Neural progenitor cell (in vitro differentiated cells): Measurements from ENCODE around the gene SMAD7. TPM values are rescaled to one million over a fixed set of nuclear protein-coding genes. Genes with fewer than 3 reads are reported as not detected.

Experiments
- DNase-seq: peaks from one replicate; pipeline ENCODE4 v3.0.0-alpha.2; 2016; ENCODE audit warnings: low spot score
- H2AFZ ChIP-seq: fragments of 200-600 bp; sonication (generic); replicated peaks from 2 replicates; pipeline ENCODE4 v1.6.1; 2016; ENCODE audit warnings: antibody characterized with exemption
- H3F3A ChIP-seq: fragments of 200-600 bp; sonication (generic); 2 replicates; pipeline ENCODE4 v1.6.1; 2016; ENCODE audit warnings: antibody characterized with exemption, low read depth
- H3K27ac ChIP-seq: fragments of 200-600 bp; sonication (generic); 2 replicates; pipeline ENCODE4 v1.5.1; 2016; ENCODE audit warnings: mild to moderate bottlenecking
- H3K27me3 ChIP-seq: fragments of 200-600 bp; sonication (generic); 2 replicates; pipeline ENCODE4 v1.6.1; 2016; ENCODE audit warnings: mild to moderate bottlenecking, moderate library complexity
- H3K36me3 ChIP-seq: fragments of 200-600 bp; sonication (generic); 2 replicates; pipeline ENCODE4 v1.5.1; 2016
- H3K4me1 ChIP-seq: fragments of 200-600 bp; sonication (generic); 2 replicates; pipeline ENCODE4 v1.6.1; 2016; ENCODE audit warnings: mixed run types
- H3K4me2 ChIP-seq: fragments of 200-600 bp; sonication (generic); 2 replicates; pipeline ENCODE4 v1.6.1; 2016
- H3K4me3 ChIP-seq: fragments of 200-600 bp; sonication (generic); 2 replicates; pipeline ENCODE4 v1.5.1; 2016
- H3K79me2 ChIP-seq: fragments of 200-600 bp; sonication (generic); 2 replicates; pipeline ENCODE4 v1.6.1; 2016; ENCODE audit warnings: low read depth
- H3K9ac ChIP-seq: fragments of 200-600 bp; sonication (generic); 2 replicates; pipeline ENCODE4 v1.6.1; 2016
- H3K9me3 ChIP-seq: fragments of 200-600 bp; sonication (generic); 2 replicates; pipeline ENCODE4 v1.5.1; 2016; ENCODE audit warnings: low read depth
- H4K20me1 ChIP-seq: fragments of 200-600 bp; sonication (generic); 2 replicates; pipeline ENCODE4 v1.6.1; 2016; ENCODE audit warnings: low read depth
- H3K27ac Mint-ChIP-seq: 3 replicates; pipeline ENCODE4 v1.8.0; 2021; ENCODE audit warnings: mixed read lengths
- H3K27me3 Mint-ChIP-seq: 2 replicates; pipeline ENCODE4 v1.8.0; 2022; ENCODE audit warnings: low read depth, mild to moderate bottlenecking, inconsistent platforms, moderate library complexity, mixed read lengths; ENCODE audit not compliant: insufficient read depth
- H3K36me3 Mint-ChIP-seq: 3 replicates; pipeline ENCODE4 v1.8.0; 2021; ENCODE audit warnings: mixed read lengths
- H3K4me1 Mint-ChIP-seq: 3 replicates; pipeline ENCODE4 v1.8.0; 2021; ENCODE audit warnings: mixed read lengths
- H3K4me3 Mint-ChIP-seq: 3 replicates; pipeline ENCODE4 v1.8.0; 2021; ENCODE audit warnings: mild to moderate bottlenecking, moderate library complexity, mixed read lengths
- H3K9me3 Mint-ChIP-seq: 3 replicates; pipeline ENCODE4 v1.8.0; 2020; ENCODE audit warnings: mixed read lengths
- CTCF ChIP-seq: fragments of 200-600 bp; sonication (generic); IDR thresholded peaks from 2 replicates; pipeline ENCODE4 v1.5.1; 2017; ENCODE audit warnings: antibody characterized with exemption, mild to moderate bottlenecking
- EZH2 ChIP-seq: fragments of 200-600 bp; sonication (generic); IDR thresholded peaks from 2 replicates; pipeline ENCODE4 v1.6.1; 2017; ENCODE audit warnings: antibody characterized with exemption, mild to moderate bottlenecking, moderate library complexity
- EZH2phosphoT487 ChIP-seq: fragments of 200-600 bp; sonication (generic); IDR thresholded peaks from 2 replicates; pipeline ENCODE4 v1.6.1; 2017; ENCODE audit warnings: antibody characterized with exemption
- total RNA-seq: library from RNA; depleted of rRNA; stranded (reverse); fragments of >200 nt; gene quantifications from 2 replicates; pipeline ENCODE4 v1.2.3, GENCODE V29; 2015; ENCODE audit warnings: low replicate concordance

SMAD7 gene
- total RNA-seq, 1 donor from 2014 or later, result 1.1 TPM

- Histone ChIP-seq H3K27ac (no peak overlapping the region), H4K20me1 (no peaks in the 10 kb centered on the region), H3K4me2 (no peak overlapping the region), H3K27me3 (no peaks in the 10 kb centered on the region), H3F3A (no peaks in the 10 kb centered on the region), H3K9ac (no peak overlapping the region), H3K36me3 (no peaks in the 10 kb centered on the region), H3K4me1 (no peaks in the 10 kb centered on the region), H3K79me2 (no peaks in the 10 kb centered on the region), H3K4me3 (no peak overlapping the region), H3K9me3 (no peaks in the 10 kb centered on the region), H2AFZ (no peak overlapping the region)
- Mint-ChIP-seq H3K4me1 (peaks cover 9% of the 10 kb centered on the region), H3K4me3 (no peak overlapping the region), H3K36me3 (no peaks in the 10 kb centered on the region), H3K27me3 (peaks cover 13% of the 10 kb centered on the region), H3K27ac (no peak overlapping the region), H3K9me3 (peaks cover 20% of the 10 kb centered on the region)
- no peak for TF ChIP-seq EZH2
- no peak for TF ChIP-seq CTCF
- TF ChIP-seq EZH2phosphoT487, result no peak
- DNase-seq, result no peak
Measured at GRCh38 chr18:48904091-48904490, 46.7 kb downstream of the SMAD7 start.

DNA sequence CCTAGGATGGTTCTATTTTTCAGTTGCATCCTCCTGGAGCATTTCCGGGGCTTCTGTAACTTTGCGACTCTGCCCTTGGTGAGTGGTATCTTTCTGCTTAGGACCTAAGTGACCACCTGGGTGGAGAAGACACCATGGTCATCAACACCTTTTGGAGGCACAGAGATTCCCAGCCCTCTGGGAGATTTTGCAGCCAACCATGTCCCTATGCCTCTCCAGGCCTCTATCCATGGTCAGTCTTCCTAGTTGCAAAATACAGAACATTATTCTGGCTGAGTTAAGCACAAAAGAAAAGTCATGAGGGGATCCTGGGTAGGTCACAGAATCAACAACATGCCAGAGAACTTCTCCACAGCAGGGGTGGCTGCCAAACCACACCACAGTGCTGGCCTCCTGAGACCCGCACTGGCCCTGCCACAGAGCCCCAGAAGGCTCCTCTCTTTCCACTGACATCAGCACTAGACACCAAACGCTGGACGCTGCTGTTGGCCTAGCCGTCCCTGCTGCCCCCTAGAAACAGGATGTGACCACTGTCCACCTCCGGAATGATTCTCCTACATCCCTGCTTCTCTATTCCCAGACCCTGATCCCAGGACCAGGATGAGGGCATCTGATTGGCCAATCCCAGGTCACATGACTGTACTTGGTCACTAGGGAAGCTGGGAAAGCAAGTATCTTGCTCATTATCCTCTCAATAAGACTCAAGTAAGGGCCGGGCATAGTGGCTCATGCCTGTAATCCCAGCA lies 47.7 kb downstream of the SMAD7 start:
- Mint-ChIP-seq H3K4me1 (peaks cover 9% of the 10 kb centered on the region), H3K9me3 (peaks cover 22% of the 10 kb centered on the region), H3K4me3 (no peak overlapping the region), H3K27me3 (peaks cover 14% of the 10 kb centered on the region), H3K36me3 (no peaks in the 10 kb centered on the region), H3K27ac (peak overlapping the region; percentile 43)
- Histone ChIP-seq H3K9me3 (no peaks in the 10 kb centered on the region), H4K20me1 (no peaks in the 10 kb centered on the region), H3K4me1 (no peaks in the 10 kb centered on the region), H3K4me2 (no peak overlapping the region), H2AFZ (no peak overlapping the region), H3K27ac (no peak overlapping the region), H3K36me3 (no peaks in the 10 kb centered on the region), H3K9ac (no peak overlapping the region), H3K79me2 (no peaks in the 10 kb centered on the region), H3K27me3 (no peaks in the 10 kb centered on the region), H3K4me3 (no peak overlapping the region), H3F3A (no peaks in the 10 kb centered on the region)
- TF ChIP-seq CTCF, result no peak
- no peak for TF ChIP-seq EZH2phosphoT487
- TF ChIP-seq EZH2, result no peak
- DNase-seq, result no peak

DNA sequence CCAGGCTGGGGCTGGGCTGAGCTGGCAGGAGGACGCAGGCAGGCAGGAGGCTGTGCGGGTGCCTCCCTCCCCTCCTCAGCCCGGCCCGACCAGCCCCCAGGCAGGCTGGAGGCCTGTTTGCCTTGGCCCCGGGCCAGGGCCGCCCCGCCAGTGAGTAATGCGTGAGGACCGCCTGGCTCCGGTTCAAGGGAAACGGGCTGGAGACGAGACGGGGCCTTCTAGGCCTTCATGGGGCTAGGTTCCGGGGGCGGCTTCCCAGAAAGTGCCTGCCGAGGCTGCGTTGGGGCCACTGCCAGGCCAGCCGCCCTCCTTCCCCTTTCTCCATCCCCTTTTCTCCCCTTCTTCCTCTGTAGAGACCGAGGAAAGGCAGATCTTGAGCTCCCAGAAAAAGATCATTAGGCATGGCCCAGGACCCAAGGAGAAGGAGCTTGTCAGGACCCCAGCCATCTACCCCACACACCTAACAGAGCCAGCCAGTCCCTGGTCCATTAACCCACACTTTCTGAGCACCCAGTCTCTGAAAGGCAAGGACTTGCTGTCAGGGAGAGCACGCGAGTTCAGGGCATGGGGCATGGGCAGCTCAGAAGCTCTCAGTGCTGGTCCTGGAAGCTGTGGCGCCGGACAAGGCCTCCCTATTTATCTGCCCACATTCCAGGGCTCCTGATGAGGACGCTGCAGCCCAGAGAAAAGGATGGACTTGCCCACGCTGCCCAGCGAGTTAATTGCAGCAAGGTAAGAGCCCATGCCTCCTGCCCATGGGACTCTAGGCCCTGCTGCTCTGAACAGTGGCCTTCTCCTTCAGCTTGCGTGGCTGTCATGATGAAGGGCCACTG lies 48.5 kb downstream of the SMAD7 start:
- Histone ChIP-seq H4K20me1 (no peaks in the 10 kb centered on the region), H3K4me1 (no peaks in the 10 kb centered on the region), H3K4me2 (no peak overlapping the region), H3K79me2 (no peaks in the 10 kb centered on the region), H2AFZ (no peak overlapping the region), H3F3A (no peaks in the 10 kb centered on the region), H3K9ac (no peak overlapping the region), H3K4me3 (no peak overlapping the region), H3K27ac (no peak overlapping the region), H3K27me3 (no peaks in the 10 kb centered on the region), H3K9me3 (no peaks in the 10 kb centered on the region), H3K36me3 (no peaks in the 10 kb centered on the region)
- Mint-ChIP-seq H3K4me3 (no peak overlapping the region), H3K4me1 (peaks cover 10% of the 10 kb centered on the region), H3K9me3 (peaks cover 22% of the 10 kb centered on the region), H3K27ac (peak overlapping the region; percentile 43), H3K36me3 (no peaks in the 10 kb centered on the region), H3K27me3 (peaks cover 13% of the 10 kb centered on the region)
- TF ChIP-seq CTCF (no peak), EZH2phosphoT487 (no peak), EZH2 (no peak)
- no peak for DNase-seq
